ENCODE measurements around the gene APLP1.
"Not testable (repeated sequence)": the region's sequence is repeated elsewhere in the genome, so short reads cannot be mapped to it uniquely, and the experiment has no call there.

APLP1 gene

DNA sequence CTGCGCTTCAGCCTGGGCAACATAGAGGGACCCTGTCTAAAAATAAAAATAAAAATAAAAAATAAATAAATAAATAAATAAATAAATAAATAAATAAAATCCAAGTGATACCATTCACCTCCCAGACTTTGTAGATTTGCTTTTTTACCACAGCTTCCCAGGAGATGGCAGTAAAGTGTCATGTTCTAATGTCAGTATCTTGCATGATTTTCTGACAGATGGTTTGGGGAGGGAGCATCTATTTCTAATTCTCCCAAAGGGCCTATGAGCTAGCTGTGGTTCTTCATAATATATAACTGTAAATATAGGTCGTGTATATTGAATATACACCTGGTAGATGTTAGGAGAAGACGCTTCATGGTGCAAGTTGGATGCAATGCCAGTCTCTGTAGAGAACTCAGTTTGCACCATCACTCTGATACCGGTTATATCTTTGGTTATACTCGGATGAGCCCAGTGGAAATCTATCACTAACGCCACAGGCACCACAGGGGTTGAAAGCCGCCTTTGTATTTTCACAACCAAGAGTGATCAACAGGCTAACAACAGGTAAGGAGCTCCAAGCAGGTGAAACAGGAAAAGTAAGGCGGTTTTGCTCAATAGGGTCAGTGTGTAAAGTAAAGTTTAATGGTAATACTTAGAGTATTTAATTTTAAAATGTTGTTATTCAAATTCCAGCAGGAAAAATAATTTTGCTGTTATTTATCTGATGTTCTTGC, 13.9 kb downstream of the APLP1 start:
- no peak for DNase-seq (ENCODE audit: low read depth)

DNA sequence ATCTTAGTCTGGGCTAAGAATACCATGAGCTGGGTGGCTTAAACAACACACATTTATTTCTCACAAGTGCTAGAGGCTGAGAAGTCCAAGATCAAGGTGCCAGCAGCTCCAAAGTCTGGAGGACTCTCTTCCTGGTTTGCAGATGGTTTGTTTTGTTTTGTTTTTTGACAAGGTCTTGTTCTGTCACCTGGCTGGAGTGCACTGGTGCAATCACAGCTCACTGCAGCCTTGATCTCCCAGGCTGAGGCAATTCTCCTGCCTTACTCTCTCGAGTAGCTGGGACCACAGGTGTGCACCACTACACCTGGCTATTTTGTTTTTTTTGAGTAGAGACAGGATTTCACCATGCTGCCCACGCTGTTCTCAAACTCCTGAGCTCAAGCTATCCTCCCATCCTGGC, 15.5 kb downstream of the APLP1 start:
- no peak for DNase-seq (ENCODE audit: low read depth)

DNA sequence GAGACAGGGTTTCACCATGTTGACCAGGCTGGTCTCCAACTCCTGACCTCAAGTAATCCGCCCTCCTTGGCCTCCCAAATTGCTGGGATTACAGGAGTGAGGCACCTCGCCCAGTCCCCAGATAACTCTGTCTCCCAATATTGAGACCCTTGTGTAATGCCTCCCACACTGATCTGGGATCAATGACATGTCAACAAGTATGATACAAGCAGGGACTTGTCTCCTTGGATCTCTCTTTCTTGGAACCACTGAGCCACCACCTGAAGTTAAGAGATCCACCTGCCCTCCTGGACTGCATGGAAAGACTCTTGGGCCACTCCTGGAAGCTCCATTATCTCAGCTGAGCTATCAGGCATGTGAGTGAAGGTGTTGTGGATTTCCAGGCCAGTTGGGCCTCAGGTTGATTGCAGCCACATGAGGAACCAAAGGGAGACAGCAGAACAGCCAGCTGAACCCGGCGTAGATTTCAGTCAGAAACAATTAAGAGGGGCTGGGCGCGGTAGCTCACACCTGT, 16.9 kb downstream of the APLP1 start:
- DNase-seq (ENCODE audit: low read depth) = no peak

DNA sequence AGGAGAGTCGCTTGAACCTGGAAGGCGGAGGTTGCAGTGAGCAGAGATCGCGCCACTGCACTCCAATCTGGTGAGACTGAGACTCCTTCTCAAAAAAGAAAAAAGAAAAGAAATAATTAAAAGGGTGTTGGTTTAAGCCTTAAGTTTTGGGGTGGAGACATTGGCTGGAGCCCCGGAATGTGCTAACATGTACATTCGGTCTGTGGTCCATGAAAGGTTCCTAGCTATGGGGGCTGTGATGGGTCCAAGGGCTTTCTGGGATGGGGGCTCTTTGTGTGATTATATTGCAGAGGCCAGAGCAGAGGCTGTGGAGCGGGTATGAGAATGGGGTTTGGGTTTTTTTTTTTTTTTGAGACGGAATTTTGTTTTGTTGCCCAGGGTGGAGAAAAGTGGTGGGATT, 17.5 kb downstream of the APLP1 start:
- DNase-seq (ENCODE audit: low read depth) = no peak

DNA sequence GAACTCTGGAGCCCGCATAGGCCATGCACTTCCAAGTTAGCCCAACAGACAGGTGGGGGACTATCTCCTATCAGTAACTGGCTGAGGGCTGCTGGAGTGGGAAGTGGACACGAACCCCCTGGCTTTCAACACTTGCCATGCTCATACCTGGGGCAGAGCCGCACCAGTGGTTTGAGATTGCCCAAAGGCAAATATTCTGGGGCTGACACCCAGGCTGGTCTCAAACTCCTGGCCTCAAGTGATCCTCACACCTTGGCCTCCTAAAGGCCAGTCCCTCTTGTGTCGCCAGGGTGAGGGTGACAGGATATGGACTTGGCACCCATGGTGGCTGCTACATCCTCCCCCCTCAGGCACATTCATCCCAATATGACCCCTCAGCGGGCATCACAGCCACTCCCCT, 18.8 kb downstream of the APLP1 start:
- no peak for DNase-seq (ENCODE audit: low read depth)

DNA sequence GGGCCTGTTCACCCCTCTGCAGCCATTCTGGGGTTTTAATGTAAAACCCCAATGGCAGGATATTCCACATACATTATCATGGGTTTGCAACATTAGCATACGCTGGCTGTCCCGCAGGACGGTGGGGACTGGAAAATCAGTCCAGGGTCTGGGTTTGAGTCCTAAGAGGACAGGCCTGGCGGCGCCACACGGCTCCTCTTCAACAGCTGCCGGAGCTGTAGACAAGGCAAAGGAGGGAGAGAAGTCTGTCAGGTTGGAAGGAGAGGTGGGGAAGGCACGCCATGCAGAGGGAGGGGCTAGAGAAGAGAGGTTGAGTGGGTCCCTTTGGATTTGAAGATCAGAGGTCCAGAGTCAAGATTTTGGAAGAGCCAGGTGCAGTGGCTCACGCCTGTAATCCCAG, 20.0 kb downstream of the APLP1 start:
- no peak for DNase-seq (ENCODE audit: low read depth)

DNA sequence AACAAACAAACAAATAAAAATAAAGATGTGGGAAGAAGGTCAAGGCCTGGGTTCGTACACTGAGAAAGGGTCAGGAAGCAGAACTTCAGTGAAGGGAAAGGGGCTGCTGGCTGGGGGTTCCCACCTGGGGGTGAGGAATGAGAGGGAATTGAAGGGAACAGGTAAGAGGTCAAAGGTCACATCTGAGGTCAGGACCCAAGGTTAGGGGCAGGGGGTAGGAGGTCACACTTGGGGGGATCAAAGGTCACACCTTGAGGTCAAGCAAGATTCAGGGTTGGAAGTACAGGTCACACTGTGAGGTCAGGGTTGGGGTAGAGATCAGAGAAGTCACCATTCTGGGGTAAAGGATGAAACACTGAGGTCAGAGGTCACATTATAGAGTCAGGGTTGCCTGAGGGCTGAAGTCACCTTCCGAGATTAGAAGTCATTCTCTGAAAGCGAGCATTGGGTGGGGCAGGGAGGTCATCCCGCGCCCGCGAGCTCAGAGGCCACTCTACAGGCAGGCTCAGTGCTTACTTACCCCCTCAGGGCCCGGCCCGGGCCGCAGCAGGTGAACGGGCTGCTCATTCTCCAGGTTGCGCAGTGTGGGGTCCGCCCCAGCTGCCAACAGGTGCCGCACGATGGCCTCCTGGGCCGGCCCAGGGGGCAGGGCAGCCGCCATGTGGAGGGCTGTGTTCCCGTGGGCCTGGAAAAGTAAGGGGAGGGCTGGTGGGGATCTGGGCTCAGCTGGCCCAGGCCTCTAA, 21.2 kb downstream of the APLP1 start:
- DNase-seq (ENCODE audit: low read depth) = no peak

DNA sequence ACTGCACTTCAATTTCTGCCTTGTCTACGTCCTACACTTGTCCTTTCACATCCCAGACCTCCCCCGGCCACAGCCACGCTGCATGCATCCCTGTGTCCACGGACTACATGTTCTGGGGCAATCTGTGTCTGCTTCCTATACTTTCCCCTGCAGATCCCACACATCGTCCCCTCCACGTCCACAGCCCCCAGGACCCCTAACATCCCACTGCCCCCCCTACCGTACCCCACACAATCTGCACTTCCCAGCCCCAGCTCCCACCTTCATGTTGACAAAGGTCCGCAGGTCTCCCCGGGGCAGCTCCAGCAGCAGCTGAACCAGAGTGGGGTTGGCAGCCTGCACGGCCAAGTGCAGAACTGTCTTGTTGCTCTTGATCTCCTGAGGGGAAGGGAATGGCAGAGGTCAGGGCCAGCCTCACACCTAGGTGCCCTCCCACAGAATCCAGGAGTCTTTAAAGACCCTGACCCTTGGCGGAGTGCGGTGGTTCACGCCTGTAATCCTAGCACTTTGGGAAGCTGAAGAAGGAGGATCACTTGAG, 21.8 kb downstream of the APLP1 start:
- no peak for DNase-seq (ENCODE audit: low read depth)

DNA sequence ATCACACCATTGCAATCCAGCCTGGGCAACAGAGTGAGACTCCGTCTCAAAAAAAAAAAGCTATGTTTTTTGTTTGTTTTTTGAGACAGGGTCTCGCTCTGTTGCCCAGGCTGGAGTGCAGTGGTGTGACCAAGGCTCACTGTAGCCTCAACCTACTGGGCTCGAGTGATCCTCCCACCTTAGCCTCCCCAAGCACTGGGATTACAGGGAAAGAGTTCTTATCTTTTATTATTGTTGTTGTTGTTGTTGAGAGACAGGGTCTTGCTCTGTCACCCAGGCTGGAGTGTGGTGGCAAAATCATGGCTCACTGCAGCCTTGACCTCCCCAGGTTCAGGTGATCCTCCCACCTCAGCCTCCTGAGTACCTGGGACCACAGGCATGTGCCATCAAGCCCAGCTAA, 23.4 kb downstream of the APLP1 start:
- DNase-seq (ENCODE audit: low read depth) = not testable (repeated sequence)

DNA sequence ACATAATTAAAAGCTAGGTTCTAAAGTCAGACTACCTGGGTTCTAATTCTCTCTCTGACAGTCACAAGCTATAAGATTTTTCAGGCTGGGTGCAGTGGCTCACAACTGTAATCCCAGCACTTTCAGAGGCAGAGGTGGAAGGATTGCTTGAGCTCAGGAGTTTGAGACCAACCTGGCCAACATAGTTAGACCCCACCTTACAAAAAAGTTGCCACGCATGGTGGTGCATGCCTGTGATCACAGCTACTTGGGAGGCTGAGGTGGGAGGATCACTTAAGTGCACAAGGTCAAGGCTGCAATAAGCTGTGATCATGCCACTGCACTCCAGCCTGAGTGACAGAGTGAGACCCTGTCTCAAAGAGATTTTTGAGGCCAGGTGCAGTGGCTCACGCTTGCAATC, 26.0 kb downstream of the APLP1 start:
- DNase-seq (ENCODE audit: low read depth) = no peak

DNA sequence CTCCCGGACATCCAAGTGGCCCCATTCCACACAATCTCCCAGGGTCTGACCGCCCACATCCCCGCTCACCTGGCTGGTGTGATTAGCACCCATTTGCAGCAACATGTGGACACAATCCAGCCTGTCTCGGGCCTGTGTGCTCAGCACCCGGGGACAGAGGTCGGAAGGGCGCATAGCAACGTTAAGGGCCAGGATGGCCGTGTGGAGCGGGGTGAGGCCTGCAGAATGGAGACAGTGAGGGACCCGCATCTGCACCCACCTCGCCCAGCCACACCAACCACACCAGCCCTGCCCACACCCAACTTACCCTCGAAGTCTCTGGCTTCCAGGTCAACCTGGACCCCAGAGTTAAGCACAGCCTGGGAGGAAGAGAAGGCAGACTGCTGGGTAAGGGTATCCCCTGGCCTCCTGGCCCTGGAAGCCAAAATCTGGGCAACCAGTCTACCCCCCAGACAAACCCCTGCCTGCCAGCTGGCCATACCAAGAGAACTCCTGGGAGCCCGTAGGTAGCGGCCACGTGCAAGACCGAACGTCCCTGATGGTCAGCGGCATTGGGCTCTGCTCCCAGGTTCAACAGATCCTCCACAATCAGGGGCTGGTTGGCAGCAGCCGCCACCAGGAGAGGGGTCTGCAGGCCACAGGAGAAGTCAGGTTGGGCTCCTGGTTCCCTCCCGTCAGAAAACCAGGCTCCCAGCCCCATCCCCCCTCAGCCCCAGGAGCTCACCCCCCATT, 27.7 kb downstream of the APLP1 start:
- DNase-seq (ENCODE audit: low read depth) = no peak

DNA sequence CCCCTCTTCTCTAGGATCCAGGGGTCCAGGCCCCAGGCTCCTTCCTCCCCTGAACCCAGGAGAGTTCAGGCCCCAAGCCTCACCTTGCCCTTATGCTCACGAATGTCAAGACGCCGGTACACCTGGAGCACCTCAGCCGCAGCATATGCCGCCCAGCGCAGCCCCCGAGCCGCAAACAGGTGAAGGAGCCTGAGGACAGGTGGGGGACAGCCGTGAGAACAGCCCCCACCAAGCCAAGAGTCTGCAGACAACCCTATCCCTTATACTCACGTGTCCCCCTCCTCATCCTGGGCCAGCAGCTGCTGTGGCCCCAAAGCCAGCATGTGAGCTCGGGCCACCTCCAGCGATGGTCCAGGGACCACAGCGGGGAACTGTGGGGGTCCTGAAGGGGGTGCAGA, 28.3 kb downstream of the APLP1 start:
- DNase-seq (ENCODE audit: low read depth) = no peak

DNA sequence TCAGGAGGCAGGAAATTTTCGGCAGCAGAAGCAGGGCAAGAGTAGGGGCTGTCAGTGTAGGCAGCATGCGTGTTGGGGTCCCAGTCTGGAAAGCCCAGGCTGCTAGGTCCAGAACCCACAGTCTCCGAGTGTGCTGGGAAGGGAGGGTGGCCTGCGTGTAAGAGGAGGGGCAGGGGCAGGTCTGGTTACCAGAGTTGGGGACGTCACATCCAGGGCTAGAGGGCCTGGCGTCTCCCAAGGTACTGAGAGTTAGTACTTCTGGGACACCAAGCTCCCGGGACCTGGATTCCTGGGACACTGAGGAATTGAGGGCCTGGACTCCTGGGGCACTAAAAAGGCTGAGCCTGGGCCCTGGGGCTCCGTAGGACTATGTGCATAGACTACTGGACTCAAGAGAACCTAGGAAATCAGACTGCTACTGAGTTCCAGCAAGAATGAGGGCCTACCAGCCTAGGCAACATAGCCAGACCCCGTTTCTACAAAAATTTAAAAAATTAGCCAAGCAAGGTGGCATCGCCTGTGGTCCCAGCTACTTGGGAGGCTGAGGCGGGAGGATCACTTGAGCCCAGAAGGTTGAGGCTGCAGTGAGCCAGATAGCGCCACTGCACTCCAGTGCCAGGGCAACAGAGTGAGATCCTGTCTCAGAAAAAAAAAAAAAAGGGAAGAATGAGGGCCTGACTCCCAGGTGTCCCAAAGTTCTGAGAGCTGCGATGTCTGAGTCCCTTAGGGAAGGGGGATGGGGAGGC, 29.5 kb downstream of the APLP1 start:
- DNase-seq (ENCODE audit: low read depth) = no peak

DNA sequence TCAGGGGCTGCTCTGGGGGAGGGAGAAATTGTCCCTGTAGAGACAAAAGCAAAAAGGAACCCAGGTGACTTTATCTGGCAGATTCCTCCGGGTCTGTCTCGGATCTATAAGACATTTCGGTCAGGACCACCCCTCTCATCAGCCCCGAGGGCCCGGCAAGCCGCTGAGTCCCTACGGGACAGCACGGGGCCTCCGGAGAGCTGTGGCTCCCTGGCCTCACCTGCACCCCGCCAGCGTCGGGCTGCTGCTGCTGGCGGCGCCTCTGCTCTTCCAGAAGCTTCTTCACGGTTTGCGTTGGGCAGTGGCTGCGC, 30.1 kb downstream of the APLP1 start:
- DNase-seq (ENCODE audit: low read depth) = no peak

DNA sequence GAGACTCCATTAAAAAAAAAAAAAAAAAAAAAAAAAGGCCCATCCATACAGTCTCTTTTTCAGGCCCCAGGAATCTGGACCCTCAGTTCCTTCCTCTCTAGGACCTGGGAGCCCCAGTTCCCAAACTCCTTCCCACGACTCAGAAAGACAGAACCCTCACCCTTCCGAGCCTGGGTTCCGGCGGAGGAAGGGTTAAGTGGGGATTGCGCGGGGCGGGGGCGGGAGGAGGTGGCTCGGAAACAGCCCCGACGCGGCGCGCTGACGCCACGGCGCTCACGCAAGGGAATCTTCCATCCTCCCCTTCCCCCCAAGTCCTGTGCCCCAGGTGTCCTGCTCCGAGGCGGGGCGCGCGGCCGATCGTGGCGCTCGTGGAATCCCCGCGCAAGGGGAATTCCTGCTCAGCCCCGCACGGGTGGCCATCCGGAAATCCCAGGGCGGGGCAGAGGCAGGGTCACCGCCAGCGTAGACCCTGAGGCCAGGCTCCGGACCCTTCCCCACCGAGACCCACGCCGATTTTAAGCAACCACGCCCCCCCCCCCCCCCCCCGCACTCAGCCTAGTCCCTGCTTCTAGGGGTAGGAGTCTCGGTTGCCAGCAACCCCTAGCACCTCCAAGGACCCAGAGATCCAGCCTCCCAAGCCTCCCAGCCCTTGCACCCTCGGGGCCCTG, 31.3 kb downstream of the APLP1 start:
- peak; percentile 84 for DNase-seq (ENCODE audit: low read depth)

DNA sequence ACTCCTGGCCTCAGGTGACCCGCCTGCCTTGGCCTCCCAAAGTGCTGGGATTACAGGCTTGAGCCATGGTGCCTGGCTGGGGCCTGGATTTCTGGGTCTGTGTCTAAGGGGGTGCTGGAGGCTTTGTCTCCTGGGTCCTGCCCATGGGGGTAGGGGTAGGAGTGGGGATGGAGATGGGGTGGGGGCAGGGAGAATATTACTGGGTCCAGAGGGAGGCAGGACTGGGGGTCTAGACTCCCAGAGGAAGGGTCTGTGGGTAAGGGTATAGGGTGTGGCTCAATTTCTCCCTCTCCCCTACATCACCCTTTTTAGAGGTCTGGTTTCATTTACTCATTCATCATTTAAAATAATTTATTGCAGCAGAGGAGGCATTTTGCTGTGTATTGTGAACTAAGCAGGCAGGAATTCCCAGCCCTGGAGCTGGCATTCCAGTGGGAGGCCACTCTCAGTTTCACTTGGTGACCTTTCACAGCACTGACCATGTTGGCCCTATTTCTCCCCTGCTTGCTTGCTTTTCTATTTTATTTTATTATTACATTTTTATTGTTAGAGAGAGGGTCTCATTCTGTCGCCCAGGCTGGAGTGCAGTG, 32.8 kb downstream of the APLP1 start:
- DNase-seq (ENCODE audit: low read depth) = no peak

DNA sequence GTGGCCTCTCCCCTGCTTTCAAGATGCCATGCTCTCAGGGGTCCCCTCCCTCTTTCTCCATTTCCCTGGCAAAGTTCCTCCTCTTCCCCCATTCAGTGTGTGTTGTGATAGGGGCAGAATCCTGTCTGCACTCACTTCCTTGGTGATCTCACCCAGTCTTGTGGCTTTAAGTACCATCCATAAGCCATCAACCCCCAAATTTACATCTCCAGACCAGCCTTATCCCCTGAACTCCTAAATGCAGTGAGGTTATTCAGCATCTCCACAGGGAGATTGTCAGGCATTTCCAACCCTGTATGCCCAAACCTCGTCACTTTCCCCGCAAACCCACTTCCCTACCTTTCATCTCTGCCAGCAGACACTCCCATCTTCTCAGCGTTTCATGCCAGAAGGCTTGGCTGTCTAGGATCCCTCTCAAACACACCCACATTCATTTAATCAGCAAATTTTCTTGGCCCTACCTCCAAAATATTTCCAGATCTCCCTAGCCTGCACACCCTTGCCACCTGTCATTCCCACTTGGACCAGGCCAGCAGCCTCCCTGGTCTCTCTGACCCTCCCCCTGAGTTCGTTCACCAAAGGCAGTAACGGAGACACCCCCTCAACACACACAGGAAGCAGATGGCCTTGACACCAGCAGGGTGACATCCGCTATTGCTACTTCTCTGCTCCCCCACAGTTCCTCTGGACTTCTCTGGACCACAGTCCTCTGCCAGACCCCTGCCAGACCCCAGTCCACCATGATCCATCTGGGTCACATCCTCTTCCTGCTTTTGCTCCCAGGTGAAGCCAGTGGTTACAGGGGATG, 33.7 kb downstream of the APLP1 start, which contains the start of gene HCST:
Gene HCST, plus strand, starts transcription at position 676 of the 808 bp plus-strand sequence. Its CDS starts 65 bp downstream, at position 741.
- peak; percentile 52 for DNase-seq (ENCODE audit: low read depth)

DNA sequence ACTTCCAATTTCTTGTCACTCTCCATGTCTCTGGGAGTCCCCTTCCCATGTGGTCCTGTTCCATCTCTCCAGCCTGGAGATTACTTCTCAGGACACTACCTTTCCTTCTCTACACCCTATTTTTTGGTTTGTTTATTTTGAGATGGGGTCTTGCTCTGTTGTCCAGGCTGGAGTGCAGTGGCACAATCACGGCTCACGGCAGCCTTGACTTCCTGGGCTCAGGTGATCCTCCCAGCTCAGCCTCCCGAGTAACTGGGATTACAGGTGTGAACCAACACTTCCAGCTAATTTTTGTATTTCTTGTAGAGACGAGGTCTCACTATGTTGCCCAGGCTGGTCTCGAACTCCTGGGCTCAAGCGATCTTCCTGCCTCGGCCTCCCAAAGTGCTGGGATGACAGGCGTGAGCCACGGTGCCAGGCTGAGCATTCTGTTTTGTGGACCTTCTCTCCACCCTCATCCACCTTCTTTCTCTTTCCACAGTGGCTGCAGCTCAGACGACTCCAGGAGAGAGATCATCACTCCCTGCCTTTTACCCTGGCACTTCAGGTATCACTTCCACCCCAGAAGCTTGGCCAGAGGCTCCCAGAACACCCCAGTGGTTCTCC, 34.6 kb downstream of the APLP1 start:
- DNase-seq (ENCODE audit: low read depth) = no peak

DNA sequence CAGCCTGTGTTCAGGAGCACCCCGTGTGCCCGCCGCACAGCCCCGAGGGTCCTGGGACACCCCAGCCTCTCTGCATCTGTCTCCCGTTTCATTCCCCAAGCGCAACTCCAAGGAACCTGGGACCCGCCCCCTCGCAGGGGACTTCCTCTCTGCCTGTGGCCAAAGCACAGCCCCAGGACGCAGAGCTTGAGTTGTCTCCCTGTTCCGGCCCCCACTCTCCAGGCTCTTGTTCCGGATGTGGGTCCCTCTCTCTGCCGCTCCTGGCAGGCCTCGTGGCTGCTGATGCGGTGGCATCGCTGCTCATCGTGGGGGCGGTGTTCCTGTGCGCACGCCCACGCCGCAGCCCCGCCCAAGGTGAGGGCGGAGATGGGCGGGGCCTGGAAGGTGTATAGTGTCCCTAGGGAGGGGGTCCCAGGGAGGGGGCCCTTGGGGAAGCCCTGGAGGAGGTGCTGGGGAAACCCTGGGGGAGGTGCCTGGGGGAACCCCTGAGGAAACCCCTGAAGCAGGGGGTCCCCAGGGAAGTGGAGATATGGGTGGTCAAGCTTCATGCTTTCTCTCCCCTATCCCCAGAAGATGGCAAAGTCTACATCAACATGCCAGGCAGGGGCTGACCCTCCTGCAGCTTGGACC, 35.3 kb downstream of the APLP1 start:
- DNase-seq (ENCODE audit: low read depth) = peak; percentile 87
